ENCODE data around the gene ADIPOR1. TPM values are rescaled to one million over a fixed set of nuclear protein-coding genes. Genes with fewer than 3 reads are reported as not detected.

Gene ADIPOR1
- total RNA-seq, 1 experiment from 2014 or later, result 152 TPM

GRCh38 chr1:202974856-202975255 lies 16.7 kb upstream of the ADIPOR1 start:
- DNase-seq (ENCODE audit: extremely low read depth, low read depth), result no peak

DNA sequence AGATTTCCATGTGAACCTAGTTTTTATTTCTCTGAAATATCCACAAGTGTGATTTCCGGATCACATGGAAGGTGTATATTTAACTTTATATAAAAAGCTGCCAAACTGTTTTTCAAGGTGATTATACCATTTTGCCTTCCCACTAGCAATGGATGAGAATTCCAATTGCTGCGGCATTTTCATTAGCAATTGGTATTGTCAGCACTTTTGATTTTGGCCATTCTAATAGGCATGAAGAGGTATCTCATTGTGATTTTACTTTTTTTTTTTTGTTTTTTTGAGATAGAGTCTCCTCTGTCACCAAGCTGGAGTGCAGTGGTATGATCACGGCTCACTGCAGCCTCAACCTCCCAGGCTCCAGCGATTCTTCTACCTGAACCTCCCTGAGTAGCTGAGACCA lies 13.9 kb upstream of the ADIPOR1 start:
- no peak for DNase-seq (ENCODE audit: extremely low read depth, low read depth)

GRCh38 chr1:202968895-202969295 lies 10.8 kb upstream of the ADIPOR1 start:
- DNase-seq (ENCODE audit: extremely low read depth, low read depth), result peak; percentile 71

DNA sequence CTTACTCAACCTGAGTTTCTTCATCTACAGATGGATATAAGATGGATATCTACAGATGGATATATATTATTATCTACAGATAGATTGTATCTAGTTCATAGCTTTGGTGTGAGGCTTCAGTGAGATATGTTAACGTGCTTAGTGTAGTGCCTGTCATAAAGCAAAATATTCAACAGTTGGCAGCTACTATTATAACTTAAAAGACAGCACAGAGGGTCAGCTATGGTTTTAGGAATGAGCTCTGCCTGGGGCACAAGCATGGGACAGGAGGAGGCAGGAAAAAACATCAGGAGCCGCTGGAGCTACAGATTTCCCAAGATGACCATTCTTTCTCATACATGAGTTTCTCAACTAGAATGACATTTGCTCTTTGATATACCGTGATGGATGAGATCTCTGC lies 10.2 kb upstream of the ADIPOR1 start:
- no peak for DNase-seq (ENCODE audit: extremely low read depth, low read depth)

DNA sequence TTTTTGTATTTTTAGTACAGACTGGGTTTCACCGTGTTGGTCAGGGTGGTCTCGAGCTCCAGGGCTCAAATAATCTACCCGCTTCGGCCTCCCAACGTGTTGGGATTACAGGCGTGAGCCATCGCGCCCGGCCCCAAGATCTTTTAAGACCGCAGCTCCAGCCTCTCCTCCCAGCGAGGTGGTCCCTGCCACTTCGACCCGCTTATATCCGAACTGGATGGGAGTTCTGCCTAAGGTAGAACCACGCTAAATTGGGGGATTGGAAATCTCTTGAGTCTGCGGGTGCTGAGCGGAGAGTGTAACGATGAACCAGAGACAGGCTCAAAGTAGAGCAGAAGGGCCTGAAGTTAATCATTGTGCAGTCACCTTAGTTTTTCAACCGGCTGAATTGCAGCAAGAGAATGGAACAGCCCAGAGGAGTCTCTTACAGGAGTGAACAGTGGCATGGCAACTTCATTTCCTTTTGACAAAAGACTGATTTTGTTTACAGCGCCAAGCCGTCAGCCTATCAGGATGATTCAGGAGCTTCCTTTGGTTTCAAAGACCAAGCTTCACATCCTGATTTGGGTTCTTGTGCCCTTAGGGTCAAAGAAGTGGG lies 9.7 kb upstream of the ADIPOR1 start:
- no peak for DNase-seq (ENCODE audit: extremely low read depth, low read depth)

DNA sequence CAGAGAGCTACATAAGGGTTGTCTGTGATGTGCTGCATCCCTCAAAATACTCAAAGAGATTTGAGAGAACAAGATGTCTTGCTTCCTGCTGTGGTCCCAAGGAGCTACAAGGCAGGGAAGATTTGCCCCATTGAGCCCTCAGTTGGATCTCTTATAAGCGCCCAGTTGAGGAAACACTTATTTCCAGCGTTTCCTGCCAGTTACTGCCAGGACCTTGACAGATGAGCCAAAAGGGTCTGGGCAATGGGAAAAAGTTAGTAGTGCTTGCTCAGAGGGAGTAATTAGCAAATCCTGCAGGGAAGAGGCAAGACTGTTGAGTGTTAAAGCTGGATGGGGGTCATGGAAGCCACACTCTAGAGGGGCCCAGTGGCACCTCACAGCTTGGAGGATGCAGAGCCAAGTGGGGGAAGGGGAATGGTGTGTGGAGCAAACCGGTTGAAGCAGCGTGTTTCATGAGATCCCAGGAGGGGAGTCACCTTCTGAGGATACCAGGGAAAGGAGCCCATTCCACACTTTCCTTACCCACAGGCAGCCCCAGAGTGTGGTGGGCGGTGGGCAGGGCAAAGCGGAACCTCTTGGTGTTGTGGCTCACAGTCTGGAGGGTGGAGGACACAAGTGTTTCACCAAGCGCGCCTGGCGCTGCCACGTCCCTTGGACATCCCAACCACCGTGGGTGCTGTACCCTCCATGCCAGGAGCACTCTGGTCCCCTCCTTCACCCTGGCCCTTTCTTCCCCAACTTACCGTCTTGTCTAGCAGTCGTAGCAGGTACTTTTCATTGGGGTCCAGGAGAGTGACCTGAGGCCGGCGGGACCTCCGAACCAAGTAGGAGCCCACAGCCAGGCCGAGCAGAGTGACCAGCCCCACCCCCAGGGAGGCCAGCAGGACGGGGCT lies 8.1 kb upstream of the ADIPOR1 start:
- DNase-seq (ENCODE audit: extremely low read depth, low read depth), result no peak

DNA sequence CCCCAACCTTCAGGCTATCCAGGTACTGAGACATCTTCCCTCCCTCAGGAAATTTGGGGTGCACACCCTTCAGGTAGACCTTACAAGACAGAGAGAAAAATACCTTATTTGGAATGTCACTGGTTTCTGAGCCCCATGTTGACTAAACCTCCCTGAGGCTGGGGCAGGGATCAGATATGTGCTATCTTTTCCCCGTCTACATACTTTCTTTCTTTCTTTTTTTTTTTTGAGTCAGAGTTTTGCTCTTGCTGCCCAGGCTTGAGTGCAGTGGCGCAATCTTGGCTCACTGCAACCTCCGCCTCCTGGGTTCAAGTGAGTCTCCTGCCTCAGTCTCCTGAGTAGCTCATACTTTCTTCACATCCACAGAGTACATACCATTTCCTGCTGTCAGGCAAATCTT lies 7.3 kb upstream of the ADIPOR1 start:
- no peak for DNase-seq (ENCODE audit: extremely low read depth, low read depth)

- no peak for DNase-seq (ENCODE audit: extremely low read depth, low read depth)
Measured at GRCh38 chr1:202964791-202965410, 6.8 kb upstream of the ADIPOR1 start.

- DNase-seq (ENCODE audit: extremely low read depth, low read depth), result no peak
Measured at GRCh38 chr1:202961220-202961880, 3.2 kb upstream of the ADIPOR1 start.

DNA sequence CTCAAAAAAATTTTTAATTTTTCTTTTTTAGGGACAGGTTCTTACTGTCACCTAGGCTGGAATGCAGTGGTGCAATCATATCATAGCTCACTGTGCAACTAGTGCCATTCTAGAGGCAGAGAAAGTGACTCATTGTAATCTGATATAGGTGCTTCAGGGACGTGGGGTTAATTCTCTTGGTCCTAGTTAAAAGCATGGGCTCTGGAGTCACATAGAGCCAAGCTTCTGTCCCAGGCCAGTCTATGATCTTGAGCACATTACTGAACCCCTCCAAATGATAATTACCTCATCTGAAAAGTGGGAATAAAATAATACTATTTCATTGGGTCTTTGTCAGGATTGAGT lies 1.1 kb upstream of the ADIPOR1 start:
- DNase-seq (ENCODE audit: extremely low read depth, low read depth), result peak; percentile 37

DNA sequence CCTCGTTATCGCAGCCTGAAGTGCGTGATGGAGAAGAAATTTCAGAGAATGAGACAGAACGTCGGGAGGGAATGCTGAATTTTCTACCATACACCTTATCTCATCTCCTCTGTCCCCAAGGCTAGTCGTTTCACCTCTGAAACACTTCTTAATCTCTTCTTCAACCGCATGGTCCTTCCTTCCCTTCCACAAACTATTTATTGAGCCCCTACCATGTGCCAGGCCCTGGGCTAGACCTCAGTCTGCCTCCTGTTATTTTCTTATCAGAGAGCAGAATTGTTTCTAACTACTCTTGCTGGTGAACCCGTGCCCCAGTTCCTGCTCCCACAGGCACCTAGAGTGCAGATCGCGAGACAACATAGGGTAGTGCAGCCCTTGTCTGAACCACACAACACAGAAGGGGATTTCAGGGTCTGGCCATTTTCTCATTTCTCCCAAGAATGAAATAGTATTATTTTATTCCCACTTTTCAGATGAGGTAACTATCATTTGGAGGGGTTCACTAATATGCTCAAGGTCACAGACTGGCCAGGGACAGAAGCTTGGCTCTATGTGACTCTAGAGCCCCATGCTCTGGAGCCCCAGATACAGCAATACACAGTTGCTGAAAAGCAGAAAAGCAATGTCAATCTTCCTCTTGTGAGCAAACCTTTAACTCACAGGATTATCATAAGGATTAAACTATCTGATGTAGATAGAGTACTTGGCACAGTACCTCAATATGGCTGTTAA lies 598 bp upstream of the ADIPOR1 start:
- DNase-seq (ENCODE audit: extremely low read depth, low read depth), result no peak

DNA sequence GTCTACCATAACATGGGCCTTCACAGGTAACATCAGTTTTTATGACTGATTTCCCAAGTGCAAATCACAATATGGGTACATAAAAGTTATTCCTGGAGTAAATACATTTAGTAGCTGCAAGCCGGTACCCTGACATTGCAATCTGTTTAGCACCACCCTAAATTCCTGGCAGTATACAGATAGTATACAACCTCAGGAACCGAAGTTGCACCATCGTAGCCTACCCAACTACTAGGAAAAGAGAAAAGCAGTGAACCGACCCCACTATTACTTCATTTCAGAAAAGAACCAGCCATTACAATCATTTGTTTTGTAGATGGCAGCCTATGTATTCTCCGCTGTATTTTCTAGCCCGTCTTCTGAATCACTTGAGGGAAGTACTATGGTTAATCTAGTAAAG lies 1.1 kb downstream of the ADIPOR1 start:
- DNase-seq (ENCODE audit: extremely low read depth, low read depth), result no peak

GRCh38 chr1:202954057-202954745 lies 3.9 kb downstream of the ADIPOR1 start:
- DNase-seq (ENCODE audit: extremely low read depth, low read depth), result no peak

GRCh38 chr1:202953392-202953791 lies 4.7 kb downstream of the ADIPOR1 start:
- DNase-seq (ENCODE audit: extremely low read depth, low read depth), result no peak

DNA sequence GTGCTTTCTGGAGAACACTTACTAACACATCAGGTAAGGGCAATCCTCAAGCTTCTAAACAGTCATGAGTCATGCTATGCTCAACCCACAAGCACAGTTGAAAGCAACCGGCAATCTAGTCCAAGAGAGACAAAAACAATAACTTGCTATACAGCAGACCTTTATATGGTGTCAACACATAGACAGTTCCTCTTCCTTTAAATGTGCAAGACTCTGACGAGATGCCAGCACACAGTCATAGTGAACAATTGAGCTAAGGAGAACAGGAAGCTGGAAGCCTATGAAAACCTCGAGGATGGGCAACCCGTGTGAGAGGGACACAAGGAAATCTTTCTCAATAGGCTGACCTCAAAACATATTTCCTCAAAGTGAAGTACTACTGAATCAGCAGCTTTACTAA lies 5.3 kb downstream of the ADIPOR1 start:
- no peak for DNase-seq (ENCODE audit: extremely low read depth, low read depth)

DNA sequence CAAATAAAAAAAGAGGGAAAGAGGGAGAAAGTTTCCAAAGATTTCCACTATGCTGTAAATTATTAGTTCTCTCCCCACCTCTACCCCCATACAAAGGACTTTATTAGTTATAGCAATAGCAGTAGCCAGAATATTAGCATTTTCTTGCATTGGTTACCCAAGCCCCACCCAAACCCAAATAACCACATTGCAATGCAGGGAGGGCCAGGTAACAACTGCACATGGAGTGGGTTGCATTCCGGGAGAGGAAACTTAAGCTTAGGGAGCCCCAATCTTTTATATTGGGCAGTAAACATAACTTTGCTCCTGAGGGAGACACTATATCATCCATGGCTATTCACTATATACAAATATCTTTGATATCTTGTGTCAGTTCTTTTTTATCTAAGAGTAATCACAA lies 6.0 kb downstream of the ADIPOR1 start:
- DNase-seq (ENCODE audit: extremely low read depth, low read depth), result no peak

- no peak for DNase-seq (ENCODE audit: extremely low read depth, low read depth)
Measured at GRCh38 chr1:202951437-202951836, 6.7 kb downstream of the ADIPOR1 start.

GRCh38 chr1:202945483-202945882 lies 12.6 kb downstream of the ADIPOR1 start:
- DNase-seq (ENCODE audit: extremely low read depth, low read depth), result no peak

- no peak for DNase-seq (ENCODE audit: extremely low read depth, low read depth)
Measured at GRCh38 chr1:202944438-202944921, 13.6 kb downstream of the ADIPOR1 start.

GRCh38 chr1:202942426-202942825 lies 15.7 kb downstream of the ADIPOR1 start:
- no peak for DNase-seq (ENCODE audit: extremely low read depth, low read depth)

Measured in NCI-H460 (cell line).